ENCODE results near the gene APLN.

APLN gene

DNA sequence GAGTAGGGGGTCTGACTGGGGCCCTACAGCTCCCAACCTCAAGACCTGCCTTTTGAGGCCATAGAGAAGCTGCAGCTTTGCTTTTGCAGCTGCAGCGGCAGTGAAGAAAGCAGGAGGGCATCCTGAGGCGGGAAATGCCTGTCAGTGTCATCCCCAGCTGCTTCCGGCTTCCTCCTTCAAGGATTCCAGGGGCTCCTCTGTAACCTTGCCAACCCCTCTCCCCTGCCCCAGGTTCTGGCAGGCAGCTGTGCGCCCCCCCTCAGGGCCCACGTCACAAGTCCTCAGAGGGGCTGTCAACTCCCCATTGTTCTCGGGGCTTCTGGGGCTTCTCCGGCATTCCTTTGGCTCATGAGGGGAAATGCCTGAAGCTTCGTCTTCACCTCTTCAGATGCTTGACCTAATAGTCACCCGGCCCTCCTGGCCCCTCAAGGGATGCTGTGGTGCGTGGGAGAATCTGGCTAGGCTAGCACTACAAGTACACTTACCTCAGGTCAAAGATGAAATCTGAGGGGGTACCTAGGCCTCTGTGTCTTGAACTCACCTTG, 31.9 kb downstream of the APLN start:
- H3K4me2 ChIP-seq (ENCODE audit: low read length), result no peak overlapping the region
- TF ChIP-seq, protein P1, sequence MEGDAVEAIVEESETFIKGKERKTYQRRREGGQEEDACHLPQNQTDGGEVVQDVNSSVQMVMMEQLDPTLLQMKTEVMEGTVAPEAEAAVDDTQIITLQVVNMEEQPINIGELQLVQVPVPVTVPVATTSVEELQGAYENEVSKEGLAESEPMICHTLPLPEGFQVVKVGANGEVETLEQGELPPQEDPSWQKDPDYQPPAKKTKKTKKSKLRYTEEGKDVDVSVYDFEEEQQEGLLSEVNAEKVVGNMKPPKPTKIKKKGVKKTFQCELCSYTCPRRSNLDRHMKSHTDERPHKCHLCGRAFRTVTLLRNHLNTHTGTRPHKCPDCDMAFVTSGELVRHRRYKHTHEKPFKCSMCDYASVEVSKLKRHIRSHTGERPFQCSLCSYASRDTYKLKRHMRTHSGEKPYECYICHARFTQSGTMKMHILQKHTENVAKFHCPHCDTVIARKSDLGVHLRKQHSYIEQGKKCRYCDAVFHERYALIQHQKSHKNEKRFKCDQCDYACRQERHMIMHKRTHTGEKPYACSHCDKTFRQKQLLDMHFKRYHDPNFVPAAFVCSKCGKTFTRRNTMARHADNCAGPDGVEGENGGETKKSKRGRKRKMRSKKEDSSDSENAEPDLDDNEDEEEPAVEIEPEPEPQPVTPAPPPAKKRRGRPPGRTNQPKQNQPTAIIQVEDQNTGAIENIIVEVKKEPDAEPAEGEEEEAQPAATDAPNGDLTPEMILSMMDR (IDR thresholded peaks at IDR 0.05; ENCODE audit: low read depth, low read length, poor library complexity, severe bottlenecking), result no peak
- TF ChIP-seq EZH2phosphoT487 (IDR thresholded peaks at IDR 0.05; ENCODE audit: borderline replicate concordance, low read length), result no peak

GRCh38 chrX:129618997-129619396, 35.8 kb downstream of the APLN start:
- no peaks in the 10 kb centered on the region for H3K9me3 ChIP-seq (ENCODE audit: control insufficient read depth, insufficient read depth, low read length)
- no peaks in the 10 kb centered on the region for H3K9me2 ChIP-seq (replicated peaks; ENCODE audit: control insufficient read depth, low read length)
- H3K4me1 ChIP-seq (ENCODE audit: control insufficient read depth, low read length), result no peaks in the 10 kb centered on the region
- H4K20me1 ChIP-seq (ENCODE audit: control insufficient read depth, insufficient read depth, low read depth, low read length), result no peaks in the 10 kb centered on the region
- H3K79me2 ChIP-seq (ENCODE audit: control insufficient read depth, low read length), result no peaks in the 10 kb centered on the region
- no peaks in the 10 kb centered on the region for H3F3A ChIP-seq (ENCODE audit: control insufficient read depth, insufficient read depth)
- H3K4me3 ChIP-seq (ENCODE audit: low read length), result no peak overlapping the region
- no peaks in the 10 kb centered on the region for H3K27me3 ChIP-seq (ENCODE audit: control insufficient read depth, low read length)
- H3K27ac ChIP-seq (ENCODE audit: low read depth, low read length), result no peak overlapping the region
- TF ChIP-seq EZH2phosphoT487 (IDR thresholded peaks at IDR 0.05; ENCODE audit: borderline replicate concordance, low read length), result no peak
- TF ChIP-seq, protein P1 (IDR thresholded peaks at IDR 0.05; ENCODE audit: low read depth, low read length, poor library complexity, severe bottlenecking), result no peak
- H3K4me2 ChIP-seq (ENCODE audit: low read length), result no peak overlapping the region
- H3K36me3 ChIP-seq (ENCODE audit: control insufficient read depth, low read length), result no peaks in the 10 kb centered on the region

More for the DNA sequence above, 31.9 kb downstream of the APLN start:
- no peak overlapping the region for H3K4me3 ChIP-seq (ENCODE audit: low read length)
- H3K4me1 ChIP-seq (ENCODE audit: control insufficient read depth, low read length), result peaks cover 8% of the 10 kb centered on the region
- no peaks in the 10 kb centered on the region for H3F3A ChIP-seq (ENCODE audit: control insufficient read depth, insufficient read depth)
- no peaks in the 10 kb centered on the region for H3K79me2 ChIP-seq (ENCODE audit: control insufficient read depth, low read length)
- no peaks in the 10 kb centered on the region for H3K27me3 ChIP-seq (ENCODE audit: control insufficient read depth, low read length)
- no peaks in the 10 kb centered on the region for H3K9me3 ChIP-seq (ENCODE audit: control insufficient read depth, insufficient read depth, low read length)
- no peaks in the 10 kb centered on the region for H4K20me1 ChIP-seq (ENCODE audit: control insufficient read depth, insufficient read depth, low read depth, low read length)
- H3K36me3 ChIP-seq (ENCODE audit: control insufficient read depth, low read length), result no peaks in the 10 kb centered on the region
- no peaks in the 10 kb centered on the region for H3K9me2 ChIP-seq (replicated peaks; ENCODE audit: control insufficient read depth, low read length)
- no peak overlapping the region for H3K27ac ChIP-seq (ENCODE audit: low read depth, low read length)

- Histone ChIP-seq H3K79me2 (ENCODE audit: control insufficient read depth, low read length) (no peaks in the 10 kb centered on the region), H3K4me3 (ENCODE audit: low read length) (no peak overlapping the region), H3K4me1 (ENCODE audit: control insufficient read depth, low read length) (no peaks in the 10 kb centered on the region), H3F3A (ENCODE audit: control insufficient read depth, insufficient read depth) (no peaks in the 10 kb centered on the region), H3K27me3 (ENCODE audit: control insufficient read depth, low read length) (no peaks in the 10 kb centered on the region), H3K9me2 (replicated peaks; ENCODE audit: control insufficient read depth, low read length) (no peaks in the 10 kb centered on the region), H3K9me3 (ENCODE audit: control insufficient read depth, insufficient read depth, low read length) (no peaks in the 10 kb centered on the region), H3K27ac (ENCODE audit: low read depth, low read length) (no peak overlapping the region), H3K4me2 (ENCODE audit: low read length) (no peak overlapping the region), H3K36me3 (ENCODE audit: control insufficient read depth, low read length) (no peaks in the 10 kb centered on the region), H4K20me1 (ENCODE audit: control insufficient read depth, insufficient read depth, low read depth, low read length) (no peaks in the 10 kb centered on the region)
- no peak for TF ChIP-seq EZH2phosphoT487 (IDR thresholded peaks at IDR 0.05; ENCODE audit: borderline replicate concordance, low read length)
- TF ChIP-seq, protein P1 (IDR thresholded peaks at IDR 0.05; ENCODE audit: low read depth, low read length, poor library complexity, severe bottlenecking), result no peak
Observed at GRCh38 chrX:129617420-129617819, 37.3 kb downstream of the APLN start.
